Measurements from ENCODE around the gene EPC2.
A peak's percentile ranks its signal among the peaks of the same experiment; 100 is the strongest.
"Not testable (repeated sequence)": the region's sequence is repeated elsewhere in the genome, so short reads cannot be mapped to it uniquely, and the experiment has no call there.

Gene EPC2

DNA sequence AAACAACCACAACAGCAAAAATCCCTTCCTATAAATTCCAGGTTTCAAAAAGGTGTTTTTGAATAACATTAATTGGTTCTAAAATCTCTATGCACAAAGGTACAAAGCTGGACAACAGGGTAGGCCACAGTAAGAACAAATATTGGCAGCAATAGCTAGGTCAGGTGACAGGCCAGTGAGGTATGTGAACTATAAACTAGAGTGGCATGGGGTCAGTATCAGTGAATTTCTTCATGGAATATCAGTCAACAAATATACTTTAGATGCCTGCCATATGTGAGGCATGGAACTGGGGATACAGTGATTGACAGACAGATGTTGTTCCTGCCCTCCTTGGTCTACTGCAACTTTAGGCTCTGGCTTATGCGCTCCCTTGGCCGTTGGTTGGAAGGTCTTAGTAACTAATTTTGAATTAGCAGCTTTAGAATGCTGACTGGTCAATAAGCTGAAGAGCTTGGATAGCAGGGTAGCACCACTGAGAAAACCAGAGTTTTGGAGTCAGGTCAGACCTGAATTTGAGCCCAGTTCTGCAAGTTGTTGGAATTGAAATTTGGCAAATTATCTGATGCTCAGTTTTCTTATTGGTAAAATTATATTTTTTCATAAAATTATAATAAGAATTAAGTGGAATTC, 2.3 kb upstream of the EPC2 start:
- DNase-seq: no peak

DNA sequence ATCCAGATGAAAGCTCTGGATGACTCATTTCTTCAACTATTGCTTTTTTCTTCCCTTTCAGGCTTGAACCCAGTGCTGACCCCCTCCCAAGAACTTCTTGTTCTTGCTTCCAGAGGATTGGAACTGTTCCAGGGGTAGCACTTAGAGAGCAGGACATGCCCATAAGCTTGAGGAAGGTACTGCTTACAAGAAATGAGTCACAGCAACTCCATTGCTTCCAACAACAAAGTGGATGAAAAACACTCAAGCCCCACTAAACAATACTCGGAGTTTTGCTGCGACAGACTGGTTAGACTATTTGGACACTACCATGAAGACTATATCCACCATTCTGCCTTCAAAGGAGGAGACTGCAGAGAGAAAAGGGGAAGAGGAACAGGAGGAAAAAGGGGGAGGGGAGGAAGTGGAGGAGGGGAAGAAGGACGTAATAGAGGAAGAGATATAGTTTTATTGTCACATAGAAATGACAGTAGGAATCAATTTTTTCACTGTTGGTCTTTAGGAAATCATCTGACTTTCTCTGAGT, 1.6 kb upstream of the EPC2 start:
- no peak for DNase-seq

DNA sequence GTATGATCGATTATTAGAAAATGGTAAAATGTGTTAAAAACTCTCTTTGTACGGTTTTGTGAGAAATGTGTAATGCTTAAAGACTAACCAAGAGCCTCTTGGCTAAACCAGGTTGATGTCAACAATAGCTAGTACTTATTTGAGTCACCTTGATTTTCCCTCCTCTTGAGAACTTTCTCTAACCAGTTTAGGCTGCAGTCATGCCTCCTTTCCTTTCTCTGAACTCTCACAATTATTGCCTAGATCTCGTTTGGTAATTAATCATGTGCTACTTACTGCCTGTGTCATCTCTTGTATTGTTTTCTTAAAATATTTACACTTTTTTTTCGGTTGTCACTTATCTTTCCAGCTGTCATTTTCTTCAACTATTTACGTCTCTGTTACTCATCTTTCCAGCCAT, 1.1 kb upstream of the EPC2 start:
- no peak for DNase-seq

GRCh38 chr2:148644883-148645538, 460 bp downstream of the EPC2 start:
- DNase-seq: peak; percentile 92

GRCh38 chr2:148645539-148646230, 1.1 kb downstream of the EPC2 start:
- peak; percentile 84 for DNase-seq

GRCh38 chr2:148646231-148646559, 1.6 kb downstream of the EPC2 start:
- no peak for DNase-seq

DNA sequence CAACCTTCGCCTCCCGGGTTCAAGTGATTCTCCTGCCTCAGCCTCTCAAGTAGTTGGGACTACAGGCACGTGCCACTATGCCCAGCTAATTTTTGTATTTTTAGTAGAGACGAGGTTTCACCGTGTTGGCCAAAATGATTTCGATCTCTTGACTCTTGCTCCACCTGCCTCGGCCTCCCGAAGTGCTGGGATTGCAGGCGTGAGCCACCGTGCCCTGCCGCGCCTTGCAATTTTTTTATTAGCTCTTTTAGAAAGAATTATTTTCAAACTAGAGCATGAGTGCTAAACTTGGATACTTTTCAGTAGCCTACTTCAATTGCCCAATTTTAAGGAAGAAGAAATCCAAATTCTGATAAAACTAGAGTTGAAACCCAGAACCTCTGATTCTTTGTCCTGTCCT, 3.2 kb downstream of the EPC2 start:
- DNase-seq: not testable (repeated sequence)

DNA sequence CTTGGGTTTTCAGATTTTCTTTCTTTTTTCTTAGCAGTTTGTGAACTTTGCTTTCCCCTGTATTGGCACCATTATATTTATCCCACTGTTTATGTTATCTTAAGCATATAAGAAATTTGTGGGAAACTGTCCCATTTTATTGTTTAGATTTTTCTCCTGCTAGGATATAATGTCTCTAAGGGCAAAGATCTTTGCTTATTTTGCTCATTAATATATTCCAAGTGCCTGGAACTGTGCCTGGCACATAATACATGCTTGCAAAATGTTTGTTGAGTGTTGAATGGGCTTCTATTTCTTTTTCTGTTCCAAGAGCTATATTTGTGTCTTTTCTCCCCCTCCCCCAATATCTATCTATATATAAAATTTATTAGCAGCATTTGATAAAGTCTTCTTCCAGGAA, 5.4 kb downstream of the EPC2 start:
- no peak for DNase-seq

DNA sequence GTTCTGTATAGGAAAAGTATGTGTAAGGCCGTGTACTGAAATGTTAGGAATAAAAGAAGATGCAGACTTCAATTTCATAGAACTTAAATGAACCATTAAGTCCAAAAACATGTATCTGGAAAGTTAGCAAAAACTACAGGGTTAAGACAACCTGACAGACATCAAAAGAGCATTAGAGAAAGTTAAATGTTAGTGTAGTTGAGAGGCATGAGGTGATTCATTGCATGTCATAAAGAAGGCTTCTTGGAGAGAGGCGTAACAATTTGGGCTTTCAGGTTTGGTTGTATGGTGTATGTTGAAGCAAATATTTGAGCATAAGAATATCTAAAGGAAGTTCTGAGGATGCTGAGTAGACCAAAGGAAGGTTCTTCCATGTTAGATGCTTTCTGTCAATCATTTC, 6.3 kb downstream of the EPC2 start:
- no peak for DNase-seq

- no peak for DNase-seq
Measured at GRCh38 chr2:148651972-148652371, 7.4 kb downstream of the EPC2 start.

DNA sequence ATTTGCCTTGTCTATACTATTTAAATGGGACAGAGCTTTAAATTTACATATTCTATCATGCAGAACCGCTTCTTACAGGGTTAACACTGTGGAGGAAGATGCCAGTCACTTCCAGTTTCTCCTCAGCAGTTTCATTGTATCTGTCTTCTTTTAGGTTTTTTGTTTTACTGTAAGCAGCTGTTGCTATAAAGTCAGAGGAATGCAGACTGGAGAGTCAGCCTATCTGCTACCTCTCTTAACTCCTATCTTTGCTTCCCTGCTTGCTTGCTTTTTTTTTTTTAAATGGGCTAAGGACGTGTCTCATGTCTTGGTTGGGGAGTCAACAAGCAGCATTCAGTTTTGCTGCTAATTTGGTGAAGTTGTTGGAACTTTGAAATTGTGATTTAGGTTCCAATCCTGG, 8.9 kb downstream of the EPC2 start:
- DNase-seq: no peak

GRCh38 chr2:148654435-148654834, 9.9 kb downstream of the EPC2 start:
- DNase-seq: no peak

DNA sequence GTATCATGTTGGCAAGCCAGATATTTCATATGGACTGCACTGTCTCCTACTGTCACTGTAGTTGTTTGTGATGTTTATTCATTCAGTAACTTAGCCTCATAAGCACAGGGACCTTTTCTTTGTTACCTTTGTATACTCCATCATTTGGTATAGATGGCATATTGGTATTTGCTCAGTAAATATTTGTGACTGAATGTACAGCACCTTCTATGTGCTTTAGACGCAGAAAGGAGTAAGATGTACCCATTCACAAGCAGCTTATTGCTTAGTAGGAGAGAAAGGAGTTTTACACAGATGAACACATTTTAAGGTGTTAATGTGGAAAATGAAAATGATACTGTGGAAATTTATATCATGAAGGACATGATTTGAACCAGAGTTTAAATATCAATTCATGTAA, 12.0 kb downstream of the EPC2 start:
- no peak for DNase-seq

GRCh38 chr2:148658807-148659722, 14.5 kb downstream of the EPC2 start:
- DNase-seq: no peak

GRCh38 chr2:148660999-148661398, 16.4 kb downstream of the EPC2 start:
- DNase-seq: no peak

GRCh38 chr2:148662332-148662731, 17.8 kb downstream of the EPC2 start:
- not testable (repeated sequence) for DNase-seq

- DNase-seq: no peak
Measured at GRCh38 chr2:148664229-148664628, 19.7 kb downstream of the EPC2 start.

DNA sequence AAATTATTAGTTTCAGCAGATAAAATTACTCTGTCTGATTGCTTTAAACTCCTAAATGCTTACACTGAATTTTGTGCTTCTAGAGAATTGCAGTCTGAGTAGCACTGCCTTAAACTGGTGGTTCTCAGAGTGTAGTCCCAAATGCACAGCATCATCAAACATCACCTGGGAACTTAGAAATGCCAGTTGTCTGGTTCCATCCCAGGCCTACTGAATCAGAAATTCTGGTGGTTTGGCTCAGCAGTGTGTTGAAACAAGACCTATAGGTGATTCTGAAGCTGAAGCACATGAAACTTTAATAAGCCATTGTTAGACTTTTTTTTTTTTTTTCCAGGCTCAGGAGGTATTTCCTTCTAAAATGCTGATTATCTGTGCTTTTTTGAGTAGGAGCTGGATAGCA, 22.0 kb downstream of the EPC2 start:
- no peak for DNase-seq

DNA sequence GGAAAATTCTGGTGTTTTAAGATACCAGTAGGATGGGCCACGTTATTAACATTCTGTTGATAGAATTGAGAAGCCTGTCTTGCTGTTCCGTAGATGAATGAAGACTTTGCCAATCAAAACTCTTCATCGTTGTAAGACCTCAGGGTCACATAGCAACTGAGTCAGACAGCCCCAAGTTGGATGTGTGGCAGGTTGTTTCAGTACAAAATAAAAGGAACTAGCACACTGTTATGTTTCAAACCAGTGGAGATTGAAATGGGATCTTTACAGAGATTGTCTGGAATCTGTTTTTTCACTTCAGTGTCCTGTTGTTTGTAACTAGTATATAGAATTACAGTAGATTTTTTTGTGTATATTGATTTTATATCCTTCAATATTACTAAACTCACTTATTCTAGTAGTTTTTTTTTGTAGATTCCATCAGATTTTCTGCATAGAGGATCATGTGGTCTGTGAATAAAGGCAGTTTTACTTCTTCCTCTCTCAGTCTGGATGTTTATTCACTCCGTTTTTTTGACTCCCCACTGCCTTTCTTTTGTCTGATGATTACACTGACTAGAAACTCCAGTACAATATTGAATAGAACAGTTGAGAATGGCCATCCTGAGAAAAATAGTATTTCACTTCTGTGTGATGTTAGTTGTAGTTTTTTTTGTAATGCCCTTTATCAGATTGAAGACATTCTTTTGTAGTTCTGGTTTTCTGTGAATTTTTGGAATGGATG, 22.7 kb downstream of the EPC2 start:
- DNase-seq: no peak

- DNase-seq: no peak
Measured at GRCh38 chr2:148670773-148671172, 26.2 kb downstream of the EPC2 start.

DNA sequence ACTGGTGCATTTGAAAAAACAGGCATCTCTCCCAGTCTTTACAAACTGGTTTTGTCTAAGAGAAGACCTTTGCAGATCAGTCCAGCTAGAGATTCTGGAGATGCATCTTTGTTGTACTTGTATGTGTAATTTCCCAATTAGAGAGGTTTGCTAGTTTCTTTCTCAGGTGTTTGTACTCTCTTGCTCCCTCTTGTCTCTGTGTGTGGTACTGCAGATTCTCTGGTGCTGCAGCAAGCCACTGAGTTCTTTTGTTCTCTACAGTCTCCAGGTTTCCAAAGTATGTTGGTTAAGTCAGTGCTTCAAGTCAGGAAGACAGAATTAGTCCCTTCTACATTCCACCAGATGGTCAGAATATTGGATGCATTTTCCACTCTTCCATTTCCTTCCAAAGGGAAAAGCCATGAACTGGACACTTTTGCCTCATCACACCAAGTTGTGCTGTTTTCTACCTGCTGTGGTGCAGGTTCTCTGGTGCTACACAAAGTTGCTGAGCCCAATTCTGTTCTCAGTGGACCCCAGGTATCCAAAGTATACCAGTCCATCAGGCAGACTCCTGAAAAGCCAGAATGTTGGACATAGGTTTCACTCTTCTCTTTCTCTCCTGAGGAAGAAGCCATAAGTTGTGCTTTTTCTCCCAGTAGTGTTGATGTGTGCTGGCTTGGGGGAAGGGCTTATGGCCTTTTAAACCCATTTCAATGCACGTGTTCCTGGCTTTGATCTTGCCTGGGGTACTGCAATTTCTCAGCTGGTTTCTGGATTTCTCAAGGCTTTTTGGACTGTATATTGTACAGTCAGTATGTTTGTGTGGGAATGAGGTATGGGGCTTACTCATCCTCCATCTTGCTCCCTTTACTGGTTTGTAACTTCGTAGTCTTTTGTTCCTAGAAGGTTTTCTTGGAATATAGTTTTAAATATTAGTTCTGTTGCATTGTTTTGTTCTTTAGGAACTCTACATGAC, 29.8 kb downstream of the EPC2 start:
- no peak for DNase-seq
